HG03045 (cell line): Measurements from ENCODE around the gene CFAP251.
"Not testable (repeated sequence)": the region's sequence is repeated elsewhere in the genome, so short reads cannot be mapped to it uniquely, and the experiment has no call there.

Source experiments
- ATAC-seq: cut with Tn5 transposase; IDR thresholded peaks from one replicate; pipeline ENCODE4 v1.9.1; 2021; ENCODE audit warnings: mild to moderate bottlenecking, moderate library complexity; ENCODE audit not compliant: unreplicated experiment

Gene CFAP251

DNA sequence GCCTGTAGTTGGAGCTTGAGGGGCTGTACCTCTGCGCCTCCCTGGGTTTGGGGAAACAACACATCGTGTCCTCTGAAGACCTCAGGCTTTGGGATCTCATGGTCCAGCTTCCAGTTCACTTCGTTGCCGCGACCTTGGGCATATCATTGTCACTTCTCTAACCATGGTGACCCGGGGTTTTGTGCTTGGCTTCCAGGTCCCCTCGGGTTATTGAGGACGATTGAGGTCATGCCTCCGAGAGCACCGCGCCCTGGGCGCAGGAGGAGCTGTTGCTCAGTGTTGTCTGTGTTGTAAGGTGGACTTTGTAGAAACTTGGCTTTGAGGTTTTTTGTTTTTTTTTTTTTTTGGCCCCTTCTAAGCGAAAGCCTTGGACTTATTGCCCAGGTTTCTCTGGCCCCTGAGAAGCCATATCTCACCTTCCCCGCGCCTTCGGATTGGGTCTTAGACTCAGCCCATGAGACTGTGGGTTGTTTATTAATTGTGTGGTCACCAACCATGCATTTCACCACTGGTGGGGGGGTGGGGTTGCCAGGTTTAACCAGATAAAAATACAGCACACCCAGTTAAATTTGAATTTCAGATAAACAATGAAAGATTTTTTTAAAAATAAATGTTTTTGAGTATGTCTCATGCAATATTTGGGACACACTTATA is 105.9 kb downstream of the CFAP251 start:
- no peak for ATAC-seq

DNA sequence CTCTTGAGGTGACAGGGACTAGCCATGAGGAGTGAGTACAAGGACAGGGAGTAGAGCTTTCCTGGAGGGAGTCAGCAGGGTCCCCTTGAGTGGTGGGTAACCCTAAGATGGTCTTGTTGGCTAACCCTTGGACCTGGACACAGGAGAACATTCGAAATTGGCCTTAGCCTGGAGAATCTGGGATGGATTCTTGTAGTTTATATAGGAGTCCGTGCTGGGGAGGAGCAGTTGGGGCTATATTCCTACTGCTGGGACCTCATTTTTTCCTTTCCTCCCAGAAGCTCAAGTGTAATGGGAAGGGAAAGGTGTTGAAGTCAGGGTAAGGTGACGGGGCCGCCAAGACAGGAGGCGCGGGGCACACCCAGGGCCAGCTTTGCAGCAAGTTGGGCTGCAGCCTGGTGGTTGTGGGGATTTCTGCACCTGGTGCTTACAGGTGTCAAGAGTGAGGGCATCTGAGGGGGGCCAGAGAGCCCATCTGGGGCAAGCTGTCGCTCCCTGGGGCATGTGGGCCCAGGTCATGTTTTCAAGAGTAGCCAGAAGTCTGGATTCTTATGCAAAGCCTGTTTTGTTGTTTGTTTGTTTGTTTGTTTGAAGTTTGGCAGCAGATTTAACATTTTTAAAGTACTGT is 108.4 kb downstream of the CFAP251 start:
- ATAC-seq, result no peak

DNA sequence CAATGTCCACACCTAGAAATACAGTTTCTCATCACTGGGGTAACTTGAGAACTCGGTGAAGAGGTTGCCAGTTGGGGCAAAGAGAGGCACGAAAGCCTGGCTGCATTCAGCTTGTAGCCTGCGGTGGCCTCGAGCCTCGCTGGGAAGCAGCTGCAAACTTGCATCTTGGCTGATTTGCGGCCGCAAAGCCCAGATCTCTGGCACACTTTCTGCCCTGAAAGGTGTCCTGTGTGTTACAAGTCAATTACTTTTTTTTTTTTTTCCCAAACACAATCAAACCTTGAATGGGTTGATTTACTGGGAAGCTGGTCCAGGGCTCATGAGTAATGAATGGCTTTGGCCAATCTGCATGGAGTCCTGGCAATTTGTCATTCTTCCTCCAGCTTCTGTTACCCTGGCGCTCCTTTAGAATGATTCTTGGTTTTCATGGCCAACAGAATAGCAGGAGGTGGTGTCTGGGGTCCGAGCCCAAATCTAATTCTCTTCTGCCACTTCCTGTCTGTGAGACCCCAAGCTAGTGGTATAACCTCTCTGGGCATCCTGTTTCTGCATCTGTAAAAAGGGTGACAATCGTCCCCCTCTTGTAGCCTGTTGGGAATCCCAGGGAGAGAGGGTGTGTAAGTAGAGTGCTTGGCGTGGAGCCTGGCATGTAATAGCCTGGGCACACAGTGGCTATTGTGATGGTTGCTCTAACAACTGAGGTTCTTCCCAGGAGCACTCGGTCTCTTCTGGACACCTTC is 109.9 kb downstream of the CFAP251 start:
- no peak for ATAC-seq

DNA sequence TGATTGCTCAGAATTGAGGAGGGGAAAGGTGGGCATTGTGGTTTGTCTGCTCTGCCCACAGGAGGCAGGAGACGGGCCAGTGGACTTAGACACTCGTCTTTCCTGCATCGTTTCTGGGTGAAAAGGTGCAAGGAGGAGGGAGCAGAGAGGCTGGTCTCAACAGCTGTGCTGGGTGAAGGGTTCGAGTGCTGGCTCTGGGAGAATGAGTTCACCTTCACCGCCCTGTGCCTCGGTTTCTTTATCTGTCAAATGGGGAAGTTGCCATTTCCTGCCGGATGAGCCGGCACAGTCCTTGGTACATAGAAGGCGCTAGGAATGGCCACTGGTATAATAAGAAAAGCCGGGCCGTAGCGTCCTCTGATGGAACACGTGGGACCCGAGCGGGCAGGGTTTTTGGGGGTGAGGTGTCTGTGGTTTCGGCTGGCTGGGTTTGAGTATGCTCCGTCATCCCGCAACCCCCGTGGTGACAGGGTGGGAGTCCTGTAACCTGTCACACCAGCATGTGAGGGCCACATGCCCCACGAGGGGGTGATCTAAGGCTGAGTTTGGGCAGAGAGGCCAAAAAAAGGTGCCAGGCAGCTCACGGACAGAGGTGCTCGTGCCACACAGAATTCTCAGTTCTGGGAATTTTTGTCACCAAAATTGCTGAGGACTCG is 110.6 kb downstream of the CFAP251 start:
- ATAC-seq, result no peak

DNA sequence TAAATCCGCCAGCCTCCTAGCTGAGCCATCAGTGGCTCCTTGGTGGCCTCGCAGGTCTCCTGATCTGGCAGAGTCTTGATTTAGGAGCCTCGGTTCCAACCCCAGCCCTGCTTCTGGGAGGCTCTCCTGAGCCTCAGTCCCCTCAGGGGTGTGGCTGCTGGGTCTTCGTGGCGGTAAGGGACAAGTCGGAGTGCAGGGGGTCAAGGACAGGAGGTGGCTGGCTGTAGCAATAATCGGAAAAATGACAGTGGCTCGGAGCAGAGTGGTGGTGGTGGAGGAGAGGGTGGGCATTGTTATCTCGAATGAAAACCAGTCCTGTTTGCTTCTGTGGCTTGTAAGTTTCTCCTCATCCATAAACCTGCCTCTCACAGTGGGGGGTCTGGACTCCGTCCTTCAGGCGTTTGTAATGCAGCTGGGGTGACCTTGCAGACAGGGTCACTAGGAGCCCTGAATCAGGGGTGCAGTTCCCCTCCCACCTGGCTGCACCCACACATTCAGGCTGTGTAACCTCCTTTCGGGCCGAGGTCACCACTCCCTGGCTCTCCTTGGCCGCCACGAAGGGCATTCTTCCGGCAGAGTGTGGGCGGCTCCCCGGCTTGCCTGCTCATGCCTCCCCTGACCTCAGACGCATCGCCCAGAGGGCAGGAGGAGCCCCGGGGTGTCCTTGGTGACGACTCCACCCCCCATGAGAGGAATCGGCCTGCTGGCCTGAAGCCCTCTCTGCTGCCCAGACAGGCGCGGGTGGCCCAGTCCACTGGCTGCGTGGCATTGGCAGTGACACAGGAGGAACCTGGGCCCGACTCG is 111.4 kb downstream of the CFAP251 start:
- ATAC-seq, result no peak

DNA sequence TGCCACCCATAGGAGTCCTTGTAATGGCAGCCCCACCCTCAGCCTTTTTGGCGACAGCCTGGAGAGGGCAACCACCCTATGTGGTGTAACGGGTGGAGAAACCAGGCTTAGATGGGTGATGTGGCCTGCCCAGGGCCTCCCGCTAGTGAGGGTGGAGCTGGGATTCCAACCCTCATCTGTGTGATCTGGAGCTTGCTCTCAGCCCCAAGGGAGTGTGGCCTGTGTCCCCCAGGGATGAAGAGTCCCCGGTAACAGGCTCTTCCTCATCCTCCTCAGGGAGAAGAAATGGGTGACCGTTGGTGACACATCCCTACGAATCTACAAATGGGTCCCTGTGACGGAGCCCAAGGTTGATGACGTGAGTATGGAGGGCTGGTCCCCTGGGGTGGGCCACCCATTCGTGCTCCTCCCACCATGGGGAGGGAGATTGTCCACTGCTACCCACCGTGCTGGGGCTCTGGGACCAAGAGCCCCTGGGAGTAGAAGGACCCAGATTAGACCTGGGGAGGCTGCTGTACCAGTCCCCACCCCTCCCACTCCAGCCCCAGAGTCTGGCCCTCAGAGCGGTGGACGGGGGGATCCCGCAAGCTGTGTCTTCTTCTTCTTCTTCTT is 112.1 kb downstream of the CFAP251 start:
- no peak for ATAC-seq

DNA sequence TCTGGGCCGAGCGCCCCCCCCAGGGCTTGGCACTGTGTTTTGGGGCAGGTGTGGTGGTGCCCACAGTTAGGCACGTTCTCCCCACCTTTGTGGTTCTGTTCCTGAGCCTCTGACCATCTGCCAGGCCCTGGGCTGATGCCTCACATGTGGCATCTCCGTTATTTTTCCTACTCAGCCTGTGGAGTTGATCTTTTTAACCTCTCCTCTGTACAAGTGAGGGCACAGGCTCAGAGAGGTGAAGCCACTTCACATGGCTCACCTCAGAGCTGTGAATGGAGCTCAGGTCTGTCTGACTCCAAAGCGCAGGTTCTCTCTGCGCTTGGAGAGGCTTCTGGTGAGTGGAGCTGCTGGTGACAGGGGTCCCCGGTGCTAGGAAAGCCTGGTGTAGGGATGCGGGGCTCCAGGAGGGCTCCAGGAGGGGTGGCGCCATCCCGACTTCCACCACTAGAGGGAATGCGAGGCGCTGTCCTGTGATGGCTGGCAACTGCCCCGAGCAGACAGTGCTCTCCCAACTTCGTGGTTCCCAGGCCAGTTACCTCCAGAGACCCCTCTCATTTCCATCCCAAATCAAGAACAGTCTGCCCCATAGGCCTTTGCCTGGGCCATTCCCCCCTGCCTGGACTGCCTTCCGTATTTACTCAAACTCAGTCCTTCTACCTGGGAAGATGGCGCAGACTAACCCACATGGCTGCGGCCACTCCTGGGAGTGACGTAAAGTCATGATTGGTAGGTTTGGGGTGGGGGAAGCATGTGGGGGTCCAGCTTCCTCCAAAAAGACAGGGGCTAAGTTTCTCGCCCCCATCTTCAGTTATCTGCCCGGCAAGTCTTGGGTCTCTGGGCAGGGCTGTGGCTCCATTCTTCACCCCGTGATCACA is 113.2 kb downstream of the CFAP251 start:
- no peak for ATAC-seq

DNA sequence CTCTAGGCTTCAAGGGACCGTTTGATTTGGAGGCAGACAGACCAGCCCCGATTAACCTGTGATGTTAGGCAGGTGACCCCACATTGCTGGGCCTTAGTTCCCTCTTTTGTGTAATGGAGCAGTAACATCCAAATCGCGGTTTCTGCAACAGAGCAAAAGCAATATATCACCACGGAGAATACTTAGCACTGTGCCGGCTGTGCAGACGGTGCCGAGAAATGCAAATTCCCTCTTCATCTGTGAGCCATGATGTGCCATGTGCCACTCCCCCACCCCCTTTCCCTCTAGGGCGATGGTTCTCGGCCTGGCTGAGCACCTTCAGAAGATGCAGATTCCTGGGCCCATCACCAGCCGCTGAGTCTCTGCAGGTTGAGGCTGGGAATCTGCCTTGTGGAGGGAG is 114.2 kb downstream of the CFAP251 start:
- ATAC-seq, result no peak

DNA sequence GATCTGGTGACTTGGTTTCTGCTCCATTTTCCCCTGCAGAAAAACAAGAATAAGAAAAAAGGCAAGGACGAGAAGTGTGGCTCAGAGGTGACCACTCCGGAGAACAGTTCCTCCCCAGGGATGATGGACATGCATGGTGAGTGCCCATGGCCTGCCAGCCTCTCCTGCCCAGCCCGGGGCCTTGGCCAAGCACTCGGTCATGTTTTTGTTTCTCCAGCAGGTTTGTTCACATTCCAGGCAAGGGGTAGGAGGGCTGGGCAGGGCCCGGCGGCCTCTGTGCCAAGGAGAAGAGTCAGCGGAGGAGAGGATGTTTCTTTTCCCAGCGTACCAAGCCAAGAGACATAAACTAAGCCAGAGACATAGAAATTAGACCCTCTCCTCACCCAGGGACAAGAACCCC is 116.9 kb downstream of the CFAP251 start:
- ATAC-seq, result no peak

DNA sequence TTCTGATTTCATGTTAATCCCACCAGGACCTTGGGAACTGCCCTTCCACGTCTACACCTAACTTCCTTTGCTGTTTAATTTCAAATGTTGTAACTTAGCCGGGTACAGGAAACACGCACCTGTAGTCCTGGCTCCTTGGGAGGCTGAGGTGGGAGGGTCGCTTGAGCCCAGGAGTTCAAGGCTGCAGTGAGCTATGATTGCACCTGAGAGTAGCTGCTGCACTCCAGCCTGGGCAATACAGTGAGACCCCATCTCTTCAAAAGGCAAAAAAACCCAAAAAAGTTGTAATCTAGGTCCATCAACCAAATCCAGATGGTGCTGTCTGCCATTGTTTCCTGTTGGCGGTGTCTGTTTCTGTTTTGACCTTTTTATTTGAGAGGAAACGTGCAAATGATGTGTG is 117.8 kb downstream of the CFAP251 start:
- ATAC-seq, result no peak

DNA sequence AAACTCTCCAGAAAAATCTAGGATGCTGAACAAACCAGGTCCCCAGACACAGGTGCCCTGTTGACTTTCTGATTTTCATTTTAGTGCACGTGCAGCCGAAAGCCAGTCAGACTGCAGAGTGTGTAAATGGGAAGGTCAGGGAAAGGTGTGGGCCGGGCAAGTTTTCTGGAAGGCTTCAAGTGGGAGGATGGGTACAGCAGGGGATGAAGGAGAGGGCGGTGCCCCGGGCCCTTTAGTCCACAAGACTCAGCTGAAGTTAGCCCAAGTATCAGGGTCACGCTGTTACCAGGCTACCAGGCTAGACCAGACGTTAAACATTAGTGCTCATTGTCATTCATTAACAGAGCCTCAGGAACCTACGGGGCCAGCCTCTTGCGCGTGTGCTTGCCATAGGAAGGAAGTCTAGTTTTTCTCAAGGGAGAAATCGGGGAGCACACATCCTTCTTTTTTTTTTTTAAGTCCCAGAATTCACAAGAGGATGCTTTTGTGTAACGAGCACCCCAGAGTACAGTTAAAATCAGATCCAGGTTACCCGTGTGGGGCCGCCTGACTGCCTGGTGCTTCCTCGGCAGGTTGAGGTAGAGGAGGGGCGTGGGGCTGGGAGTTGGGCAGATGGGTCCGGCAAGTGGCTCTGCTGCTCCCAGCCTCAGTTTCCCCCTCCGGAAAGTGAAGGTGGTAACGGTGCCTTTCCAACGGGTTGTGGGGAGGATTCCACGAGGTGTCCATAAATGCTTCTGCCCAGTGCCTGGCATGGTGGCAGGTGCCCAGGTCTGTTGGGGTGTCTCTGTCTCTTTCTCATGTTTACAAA is 122.4 kb downstream of the CFAP251 start:
- ATAC-seq, result no peak

DNA sequence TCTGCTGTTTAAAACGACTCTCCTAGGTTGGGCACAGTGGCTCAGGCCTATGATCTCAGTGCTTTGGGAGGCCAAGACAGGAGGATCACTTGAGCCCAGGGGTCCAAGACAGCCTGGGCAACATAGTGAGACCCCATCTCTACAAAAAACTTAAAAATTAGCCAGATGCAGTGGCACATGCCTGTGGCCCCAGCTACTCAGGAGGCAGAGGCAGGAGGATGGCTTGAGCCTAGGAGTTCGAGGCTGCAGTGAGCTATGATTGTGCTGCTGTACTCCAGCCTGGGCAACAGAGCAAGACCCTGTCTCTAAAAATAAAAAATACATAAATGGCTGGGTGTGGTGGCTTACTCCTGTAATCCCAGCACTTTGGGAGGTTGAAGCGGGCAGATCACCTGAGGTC is 123.1 kb downstream of the CFAP251 start:
- ATAC-seq, result not testable (repeated sequence)

DNA sequence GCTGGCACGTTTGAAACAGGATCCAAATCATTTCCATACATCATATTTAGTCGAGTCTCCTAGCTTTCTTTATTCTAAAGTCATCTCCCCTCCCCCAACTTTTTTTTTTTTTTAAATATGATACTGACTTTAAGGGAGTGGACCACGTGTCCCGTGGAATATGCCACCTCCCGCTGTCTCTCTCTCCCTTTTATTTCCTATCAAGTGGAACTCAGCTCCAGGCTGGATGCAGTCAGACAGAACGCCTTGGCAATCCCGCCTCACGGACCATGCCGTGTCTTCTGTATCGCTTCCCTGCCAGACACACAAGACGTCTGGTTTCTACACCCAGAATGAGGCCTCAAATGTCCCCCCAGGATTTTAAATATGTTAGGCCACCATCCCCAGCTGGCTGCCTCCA is 124.5 kb downstream of the CFAP251 start:
- ATAC-seq, result no peak

DNA sequence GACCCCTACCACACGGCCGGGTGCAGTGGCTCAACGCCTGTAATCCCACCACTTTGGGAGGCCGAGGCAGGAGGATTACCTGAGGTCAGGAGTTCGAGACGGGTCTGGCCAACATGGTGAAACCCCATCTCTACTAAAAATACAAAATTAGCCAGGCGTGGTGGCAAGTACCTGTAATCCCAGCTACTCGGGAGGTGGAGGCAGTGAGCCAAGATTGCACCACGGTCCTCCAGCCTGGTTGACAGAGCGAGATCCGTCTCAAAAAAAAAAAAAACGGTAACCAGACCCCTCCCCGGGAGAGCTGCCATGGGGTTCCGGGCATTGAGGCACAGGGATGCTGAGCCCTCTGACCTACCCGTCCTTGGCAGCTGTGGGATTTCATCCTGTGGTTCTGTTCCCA is 125.1 kb downstream of the CFAP251 start:
- ATAC-seq, result no peak

DNA sequence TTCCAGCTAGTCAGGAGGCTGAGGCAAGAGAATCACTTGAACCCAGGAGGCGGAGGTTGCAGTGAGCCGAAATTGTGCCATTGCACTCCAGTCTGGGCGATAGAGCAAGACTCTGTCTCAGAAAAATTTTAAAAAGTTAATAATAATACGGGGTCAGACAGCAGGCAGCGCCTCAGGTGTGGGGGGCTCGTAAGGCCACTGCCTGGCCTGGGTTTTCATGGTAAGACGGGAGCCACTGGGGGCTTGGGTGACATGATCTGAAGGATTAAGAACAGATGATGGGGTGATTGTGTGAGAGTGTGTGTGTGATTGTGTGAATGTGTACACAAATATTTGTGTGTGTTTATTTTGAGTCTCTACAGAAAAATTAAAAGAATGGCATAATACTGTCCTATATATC is 126.9 kb downstream of the CFAP251 start:
- no peak for ATAC-seq

DNA sequence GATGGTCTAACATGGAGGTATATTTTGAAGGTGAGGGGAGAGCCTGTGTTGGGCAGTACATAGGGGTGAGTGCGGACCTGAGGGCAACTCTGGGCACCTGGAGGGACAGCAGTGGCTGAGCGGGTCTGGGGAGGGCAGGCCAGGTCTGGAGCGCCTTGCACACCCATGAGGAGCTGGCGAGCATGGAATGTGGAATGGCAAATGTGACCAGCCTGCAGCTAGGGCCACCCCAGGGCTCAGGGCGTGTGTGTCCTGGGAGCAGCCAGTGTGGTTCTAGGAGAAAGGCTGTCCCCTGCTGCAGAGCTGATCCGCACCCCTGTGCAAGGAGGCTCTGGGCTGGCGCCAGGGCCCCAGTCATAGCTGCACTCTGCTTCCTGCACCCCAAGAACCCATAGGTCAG is 127.8 kb downstream of the CFAP251 start:
- no peak for ATAC-seq

DNA sequence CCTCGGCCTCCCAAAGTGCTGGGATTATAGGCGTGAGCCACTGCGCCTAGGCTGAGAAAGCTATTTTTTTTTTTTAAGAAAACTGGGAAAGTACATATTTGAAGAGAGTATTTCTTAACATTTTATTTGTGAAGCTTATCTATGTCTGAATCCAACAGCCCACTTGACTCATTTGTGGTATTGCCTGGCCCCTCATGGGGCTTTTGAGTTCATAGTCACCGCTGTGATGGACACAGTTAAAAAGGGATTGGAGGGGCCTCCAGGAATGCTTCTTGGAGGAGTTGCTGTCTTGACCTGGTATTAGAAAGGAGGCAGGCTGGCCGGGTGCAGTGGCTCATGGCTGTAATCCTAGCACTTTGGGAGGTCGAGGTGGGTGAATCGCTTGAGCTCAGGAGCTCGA is 129.8 kb downstream of the CFAP251 start:
- no peak for ATAC-seq

DNA sequence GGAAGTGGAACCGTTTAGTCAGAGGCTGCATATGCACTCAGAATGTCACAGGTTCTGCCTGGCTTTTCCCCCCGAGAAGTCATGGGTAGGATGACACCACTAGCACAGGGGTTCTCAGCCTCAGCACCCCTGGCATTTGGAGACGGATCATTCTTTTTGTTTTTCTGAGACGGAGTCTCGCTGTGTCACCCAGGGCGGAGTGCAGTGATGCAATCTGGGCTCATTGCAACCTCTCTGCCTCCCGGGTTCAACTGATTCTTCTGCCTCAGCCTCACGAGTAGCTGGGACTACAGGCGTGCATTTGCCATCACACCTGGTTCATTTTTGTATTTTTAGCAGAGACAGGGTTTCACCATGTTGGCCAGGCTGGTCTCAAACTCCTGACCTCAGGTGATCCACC is 131.4 kb downstream of the CFAP251 start:
- ATAC-seq, result no peak

DNA sequence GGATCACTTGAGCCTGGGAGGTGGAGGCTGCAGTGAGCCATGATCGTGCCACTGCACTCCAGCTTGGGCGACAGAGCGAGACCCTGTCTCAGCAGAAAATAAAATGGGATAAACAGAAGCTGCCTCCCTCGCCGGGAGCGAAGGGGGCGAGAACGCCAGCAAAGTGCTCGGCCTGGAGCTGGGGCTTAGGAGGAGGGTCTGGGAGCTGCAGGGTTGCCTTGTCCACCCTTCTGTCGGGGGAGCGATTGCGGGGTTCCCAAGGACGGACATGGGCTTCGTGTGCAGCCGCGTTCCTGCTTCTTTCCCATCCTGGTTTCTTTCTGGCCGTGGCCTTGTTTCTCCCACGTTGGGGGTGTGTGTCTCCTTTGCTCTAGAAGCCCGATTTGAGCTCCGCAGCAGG is 132.3 kb downstream of the CFAP251 start:
- ATAC-seq, result no peak
